ENCODE data around the gene ZBED1. TPM values are rescaled to one million over a fixed set of nuclear protein-coding genes. Genes with fewer than 3 reads are reported as not detected.

ZBED1 gene
- total and polyA plus RNA-seq, 4 donors, result 15.9 to 49.0 (median 26.9) TPM

DNA sequence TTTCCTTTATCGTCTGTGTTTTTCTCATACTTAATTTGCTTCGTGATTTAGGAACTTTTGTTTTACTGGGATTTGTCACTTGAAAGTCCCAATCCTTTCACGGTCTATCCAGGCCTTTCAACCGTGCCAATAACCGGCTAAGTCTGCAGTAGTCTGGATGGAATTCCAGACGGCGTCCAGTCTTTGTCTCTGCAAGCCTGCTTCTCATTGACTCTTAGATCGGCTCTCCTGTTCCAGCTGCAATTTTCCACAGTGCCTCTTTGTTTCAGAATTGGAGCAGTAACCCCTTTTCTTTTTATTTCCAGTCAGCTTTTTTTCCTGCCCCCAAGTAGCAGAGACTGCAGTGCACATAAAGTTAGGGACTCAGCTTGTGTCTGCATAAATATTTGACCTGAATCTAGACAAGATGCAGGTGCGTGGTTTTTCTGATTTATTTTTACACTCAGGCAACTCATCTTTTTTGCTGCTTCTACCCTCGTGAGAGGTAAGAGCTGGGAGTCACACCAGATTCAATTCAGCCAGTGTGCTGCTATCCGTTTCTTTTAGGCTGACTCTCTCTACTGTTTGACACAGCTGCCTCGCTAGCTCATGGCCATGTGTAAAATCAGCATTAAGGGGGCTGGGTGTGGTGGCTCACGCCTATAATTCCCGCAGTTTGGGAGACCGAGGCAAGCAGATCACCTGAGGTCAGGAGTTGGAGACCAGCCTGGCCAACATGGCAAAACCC lies 37.4 kb upstream of the ZBED1 start:
- no peaks in the 10 kb centered on the region for H3K36me3 ChIP-seq (ENCODE audit: control insufficient read depth in 4 of 4, insufficient read depth in 3 of 4, low read depth in 1 of 4, low read length in 3 of 4)
- no peak overlapping the region for H3K4me3 ChIP-seq (ENCODE audit: low read depth in 1 of 3, low read length in 3 of 3)
- no peak overlapping the region for H3K27ac ChIP-seq (ENCODE audit: low read depth in 1 of 2, low read length in 2 of 2)
- TF ChIP-seq, protein P1, sequence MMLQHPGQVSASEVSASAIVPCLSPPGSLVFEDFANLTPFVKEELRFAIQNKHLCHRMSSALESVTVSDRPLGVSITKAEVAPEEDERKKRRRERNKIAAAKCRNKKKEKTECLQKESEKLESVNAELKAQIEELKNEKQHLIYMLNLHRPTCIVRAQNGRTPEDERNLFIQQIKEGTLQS (IDR thresholded peaks at IDR 0.05), result no peak
- no peak for TF ChIP-seq RAD21 (IDR thresholded peaks at IDR 0.05)
- TF ChIP-seq TAF1 (conservative IDR thresholded peaks at IDR 0.05), result no peak
- TF ChIP-seq, protein P2, sequence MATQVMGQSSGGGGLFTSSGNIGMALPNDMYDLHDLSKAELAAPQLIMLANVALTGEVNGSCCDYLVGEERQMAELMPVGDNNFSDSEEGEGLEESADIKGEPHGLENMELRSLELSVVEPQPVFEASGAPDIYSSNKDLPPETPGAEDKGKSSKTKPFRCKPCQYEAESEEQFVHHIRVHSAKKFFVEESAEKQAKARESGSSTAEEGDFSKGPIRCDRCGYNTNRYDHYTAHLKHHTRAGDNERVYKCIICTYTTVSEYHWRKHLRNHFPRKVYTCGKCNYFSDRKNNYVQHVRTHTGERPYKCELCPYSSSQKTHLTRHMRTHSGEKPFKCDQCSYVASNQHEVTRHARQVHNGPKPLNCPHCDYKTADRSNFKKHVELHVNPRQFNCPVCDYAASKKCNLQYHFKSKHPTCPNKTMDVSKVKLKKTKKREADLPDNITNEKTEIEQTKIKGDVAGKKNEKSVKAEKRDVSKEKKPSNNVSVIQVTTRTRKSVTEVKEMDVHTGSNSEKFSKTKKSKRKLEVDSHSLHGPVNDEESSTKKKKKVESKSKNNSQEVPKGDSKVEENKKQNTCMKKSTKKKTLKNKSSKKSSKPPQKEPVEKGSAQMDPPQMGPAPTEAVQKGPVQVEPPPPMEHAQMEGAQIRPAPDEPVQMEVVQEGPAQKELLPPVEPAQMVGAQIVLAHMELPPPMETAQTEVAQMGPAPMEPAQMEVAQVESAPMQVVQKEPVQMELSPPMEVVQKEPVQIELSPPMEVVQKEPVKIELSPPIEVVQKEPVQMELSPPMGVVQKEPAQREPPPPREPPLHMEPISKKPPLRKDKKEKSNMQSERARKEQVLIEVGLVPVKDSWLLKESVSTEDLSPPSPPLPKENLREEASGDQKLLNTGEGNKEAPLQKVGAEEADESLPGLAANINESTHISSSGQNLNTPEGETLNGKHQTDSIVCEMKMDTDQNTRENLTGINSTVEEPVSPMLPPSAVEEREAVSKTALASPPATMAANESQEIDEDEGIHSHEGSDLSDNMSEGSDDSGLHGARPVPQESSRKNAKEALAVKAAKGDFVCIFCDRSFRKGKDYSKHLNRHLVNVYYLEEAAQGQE (IDR thresholded peaks at IDR 0.05), result no peak
- TF ChIP-seq FOXA1 (IDR thresholded peaks at IDR 0.05), result no peak
- TF ChIP-seq, protein P3, sequence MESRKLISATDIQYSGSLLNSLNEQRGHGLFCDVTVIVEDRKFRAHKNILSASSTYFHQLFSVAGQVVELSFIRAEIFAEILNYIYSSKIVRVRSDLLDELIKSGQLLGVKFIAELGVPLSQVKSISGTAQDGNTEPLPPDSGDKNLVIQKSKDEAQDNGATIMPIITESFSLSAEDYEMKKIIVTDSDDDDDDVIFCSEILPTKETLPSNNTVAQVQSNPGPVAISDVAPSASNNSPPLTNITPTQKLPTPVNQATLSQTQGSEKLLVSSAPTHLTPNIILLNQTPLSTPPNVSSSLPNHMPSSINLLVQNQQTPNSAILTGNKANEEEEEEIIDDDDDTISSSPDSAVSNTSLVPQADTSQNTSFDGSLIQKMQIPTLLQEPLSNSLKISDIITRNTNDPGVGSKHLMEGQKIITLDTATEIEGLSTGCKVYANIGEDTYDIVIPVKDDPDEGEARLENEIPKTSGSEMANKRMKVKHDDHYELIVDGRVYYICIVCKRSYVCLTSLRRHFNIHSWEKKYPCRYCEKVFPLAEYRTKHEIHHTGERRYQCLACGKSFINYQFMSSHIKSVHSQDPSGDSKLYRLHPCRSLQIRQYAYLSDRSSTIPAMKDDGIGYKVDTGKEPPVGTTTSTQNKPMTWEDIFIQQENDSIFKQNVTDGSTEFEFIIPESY (IDR thresholded peaks at IDR 0.05), result no peak
- TF ChIP-seq SP1 (IDR thresholded peaks at IDR 0.05), result no peak
- no peak for TF ChIP-seq NR2F2 (IDR thresholded peaks at IDR 0.05)
- TF ChIP-seq JUND (IDR thresholded peaks at IDR 0.05), result no peak
- TF ChIP-seq, protein P4, sequence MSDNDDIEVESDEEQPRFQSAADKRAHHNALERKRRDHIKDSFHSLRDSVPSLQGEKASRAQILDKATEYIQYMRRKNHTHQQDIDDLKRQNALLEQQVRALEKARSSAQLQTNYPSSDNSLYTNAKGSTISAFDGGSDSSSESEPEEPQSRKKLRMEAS (IDR thresholded peaks at IDR 0.05), result no peak
- TF ChIP-seq FOXA2 (IDR thresholded peaks at IDR 0.05), result no peak
- no peak for TF ChIP-seq HNF4A (conservative IDR thresholded peaks at IDR 0.05)
- TF ChIP-seq, protein P5, sequence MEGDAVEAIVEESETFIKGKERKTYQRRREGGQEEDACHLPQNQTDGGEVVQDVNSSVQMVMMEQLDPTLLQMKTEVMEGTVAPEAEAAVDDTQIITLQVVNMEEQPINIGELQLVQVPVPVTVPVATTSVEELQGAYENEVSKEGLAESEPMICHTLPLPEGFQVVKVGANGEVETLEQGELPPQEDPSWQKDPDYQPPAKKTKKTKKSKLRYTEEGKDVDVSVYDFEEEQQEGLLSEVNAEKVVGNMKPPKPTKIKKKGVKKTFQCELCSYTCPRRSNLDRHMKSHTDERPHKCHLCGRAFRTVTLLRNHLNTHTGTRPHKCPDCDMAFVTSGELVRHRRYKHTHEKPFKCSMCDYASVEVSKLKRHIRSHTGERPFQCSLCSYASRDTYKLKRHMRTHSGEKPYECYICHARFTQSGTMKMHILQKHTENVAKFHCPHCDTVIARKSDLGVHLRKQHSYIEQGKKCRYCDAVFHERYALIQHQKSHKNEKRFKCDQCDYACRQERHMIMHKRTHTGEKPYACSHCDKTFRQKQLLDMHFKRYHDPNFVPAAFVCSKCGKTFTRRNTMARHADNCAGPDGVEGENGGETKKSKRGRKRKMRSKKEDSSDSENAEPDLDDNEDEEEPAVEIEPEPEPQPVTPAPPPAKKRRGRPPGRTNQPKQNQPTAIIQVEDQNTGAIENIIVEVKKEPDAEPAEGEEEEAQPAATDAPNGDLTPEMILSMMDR (IDR thresholded peaks at IDR 0.05; ENCODE audit: low read depth, low read length, missing input control), result no peak
- no peak for TF ChIP-seq EGR1 (IDR thresholded peaks at IDR 0.05; ENCODE audit: low read depth in 2 of 2)
- TF ChIP-seq HNF4G (IDR thresholded peaks at IDR 0.05), result no peak
- no peak for TF ChIP-seq YY1 (IDR thresholded peaks at IDR 0.05)
- TF ChIP-seq GABPA (IDR thresholded peaks at IDR 0.05 in 1 of 2, conservative IDR thresholded peaks at IDR 0.05 in 1 of 2), result no peak
- no peak for TF ChIP-seq RXRA (IDR thresholded peaks at IDR 0.05)
- 73% methylated on average over 15 of the region's 15 CpGs for WGBS
- peaks cover 0 to 1% (median 0%) of the 10 kb centered on the region in 4 donors for H3K4me1 ChIP-seq (ENCODE audit: control insufficient read depth in 4 of 4, insufficient read depth in 4 of 4, low read length in 3 of 4)
- DNase-seq (ENCODE audit: low spot score), result no peak
- H3K9me3 ChIP-seq (ENCODE audit: control insufficient read depth in 4 of 4, low read length in 3 of 4), result no peaks in the 10 kb centered on the region
- H3K9ac ChIP-seq (ENCODE audit: low read depth in 1 of 2, low read length in 2 of 2), result no peak overlapping the region
- H3K27me3 ChIP-seq (ENCODE audit: control insufficient read depth in 4 of 4, insufficient read depth in 4 of 4, low read length in 3 of 4), result no peaks in the 10 kb centered on the region
